Activated CD4-positive, alpha-beta T cell treated with anti-CD3 and anti-CD28 coated beads, Interleukin-2, amount 50 U/mL, for 4 hours (primary cell): ENCODE measurements around the gene SLC25A33.
A peak's percentile ranks its signal among the peaks of the same experiment; 100 is the strongest.

Source experiments
- DNase-seq, 2 experiments: peaks; one replicate each; pipeline ENCODE4 v3.0.0-alpha.2; 2020

The SLC25A33 gene

DNA sequence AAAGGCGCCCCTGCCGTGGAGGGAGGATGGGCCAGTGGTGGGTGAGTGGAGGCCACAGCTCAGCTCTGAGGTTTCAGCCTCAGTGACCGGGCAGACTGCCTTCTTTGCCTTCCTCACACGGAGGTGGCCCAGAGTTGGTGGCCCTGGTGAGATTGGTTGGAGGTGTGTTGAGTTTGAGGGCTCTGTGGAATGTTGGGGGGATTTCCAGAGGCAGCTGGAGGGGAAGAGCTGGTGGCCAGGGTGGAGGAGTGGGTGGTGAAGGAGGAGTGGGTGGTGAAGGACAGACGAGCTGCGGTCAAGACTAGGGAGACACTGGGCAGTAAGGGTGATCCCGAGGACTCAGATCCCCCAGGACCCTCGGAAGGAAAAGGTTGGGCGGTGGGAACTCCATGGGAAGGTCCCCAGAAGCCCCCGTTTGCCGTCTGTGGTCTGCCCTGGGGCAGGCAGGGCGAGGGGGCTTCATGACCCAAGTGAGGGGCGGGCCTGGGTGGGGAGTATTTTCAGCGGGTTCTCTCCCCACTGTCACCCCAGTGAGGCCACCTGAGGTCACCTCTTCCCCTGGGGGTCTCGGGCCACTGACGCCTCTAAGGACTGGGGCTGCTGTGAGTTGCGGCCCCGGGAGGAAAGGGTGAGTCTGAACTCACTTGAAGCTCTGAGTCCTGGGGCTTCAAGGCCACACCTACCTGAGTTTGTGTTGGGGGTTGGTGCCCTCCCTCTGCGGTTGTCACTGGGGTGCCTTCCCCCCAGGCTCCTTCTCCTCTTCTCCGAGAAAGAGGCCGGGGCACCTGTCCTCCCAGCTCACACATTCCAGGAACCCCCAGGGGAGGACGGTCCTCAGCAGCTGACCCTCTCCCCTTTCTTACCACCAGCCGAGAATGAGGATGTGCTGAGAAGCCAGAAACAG lies 89.5 kb downstream of the SLC25A33 start:
- peak; percentile 53 to 56 for DNase-seq

DNA sequence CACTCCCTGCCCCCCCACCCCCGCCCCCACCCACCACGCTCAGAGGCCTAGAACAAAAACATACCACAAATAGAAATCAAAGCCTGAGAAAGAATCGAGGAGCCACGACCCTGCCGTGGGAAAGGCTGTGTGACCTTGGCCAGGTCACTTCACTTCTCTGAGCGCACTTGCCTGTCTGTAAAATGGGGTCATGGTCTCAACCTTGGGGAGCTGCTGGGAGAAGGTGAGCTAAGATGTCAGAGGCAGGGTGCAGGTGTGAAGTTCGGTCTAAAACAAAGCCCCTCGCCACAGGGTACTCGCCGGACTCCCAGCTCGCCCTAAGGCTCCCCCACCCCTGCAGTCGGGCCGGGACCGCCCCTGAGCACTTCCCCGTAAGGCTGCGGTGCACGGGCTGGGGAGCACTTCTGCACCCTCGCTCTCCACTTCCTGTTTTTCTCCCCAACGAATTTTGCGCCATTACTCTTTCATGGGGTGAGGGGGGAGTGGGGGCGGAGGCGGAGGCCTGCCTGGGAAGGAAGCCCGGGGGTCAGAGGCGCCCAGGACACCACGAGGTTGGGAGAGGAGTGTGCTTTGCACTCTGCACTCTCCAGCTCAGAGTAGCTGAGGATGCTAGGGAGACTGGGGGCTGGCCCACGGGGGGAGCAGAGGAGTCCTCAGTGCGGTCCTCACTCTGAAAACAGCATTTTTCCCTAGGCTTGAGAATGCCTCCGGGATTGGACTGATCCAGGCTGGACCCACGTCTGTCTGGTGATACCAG lies 90.4 kb downstream of the SLC25A33 start:
- peak; percentile 51 to 60 for DNase-seq

DNA sequence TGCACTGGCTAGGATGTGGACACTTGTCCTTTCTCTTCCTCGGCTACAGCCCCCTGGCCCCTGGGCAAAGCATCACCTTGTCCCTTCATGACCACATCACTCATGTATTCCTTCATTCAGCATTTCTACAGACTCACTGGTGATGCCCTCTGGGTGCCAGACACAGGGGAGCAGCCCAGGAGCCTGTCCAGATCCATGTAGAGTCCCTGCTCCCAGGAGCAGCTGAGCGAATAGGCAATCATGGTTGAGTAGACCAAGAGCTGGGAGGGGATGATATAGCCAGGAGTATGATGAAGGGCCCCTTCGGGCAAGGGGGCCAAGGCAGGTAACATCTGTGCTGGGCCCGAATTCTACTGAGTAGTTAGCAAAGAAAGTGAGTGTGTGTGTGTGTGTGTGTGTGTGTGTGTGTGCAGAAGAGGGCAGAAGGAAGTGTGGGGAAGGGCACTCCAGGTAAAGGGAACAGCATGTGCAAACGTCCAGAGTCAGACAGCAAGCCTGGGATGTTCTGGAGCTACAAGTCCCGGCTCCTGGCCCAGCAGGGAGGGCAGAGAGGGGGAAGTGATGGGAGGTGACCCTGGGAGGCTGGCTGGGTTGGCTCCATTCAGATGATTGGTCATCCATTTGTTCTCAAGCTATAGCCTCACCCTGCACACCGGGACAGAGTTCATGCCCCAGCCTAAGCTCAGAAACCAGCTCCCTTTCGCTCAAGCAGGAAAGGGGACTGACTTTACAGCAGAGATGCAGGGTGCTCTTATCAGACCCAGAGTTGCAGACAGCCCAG lies 91.3 kb downstream of the SLC25A33 start:
- no peak for DNase-seq

DNA sequence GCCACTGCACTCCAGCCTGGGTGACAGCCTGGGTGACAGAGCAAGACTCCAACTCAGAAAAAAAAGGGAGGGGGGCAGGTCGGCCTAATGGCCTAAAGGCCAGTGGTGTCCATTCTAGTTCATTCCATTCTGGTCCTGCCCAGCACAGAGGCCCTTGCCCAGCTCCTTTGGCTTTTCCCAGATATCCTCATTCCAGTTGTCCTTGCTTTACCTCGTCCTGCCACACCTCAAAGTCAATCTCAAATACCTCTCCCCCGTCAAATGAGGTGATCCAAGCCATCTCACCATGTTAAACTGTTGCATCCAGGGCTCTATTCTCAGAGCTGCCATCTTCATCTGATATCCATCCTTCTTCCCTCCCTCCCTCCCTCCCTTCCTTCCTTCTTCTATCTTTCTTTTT lies 92.3 kb downstream of the SLC25A33 start:
- no peak for DNase-seq

DNA sequence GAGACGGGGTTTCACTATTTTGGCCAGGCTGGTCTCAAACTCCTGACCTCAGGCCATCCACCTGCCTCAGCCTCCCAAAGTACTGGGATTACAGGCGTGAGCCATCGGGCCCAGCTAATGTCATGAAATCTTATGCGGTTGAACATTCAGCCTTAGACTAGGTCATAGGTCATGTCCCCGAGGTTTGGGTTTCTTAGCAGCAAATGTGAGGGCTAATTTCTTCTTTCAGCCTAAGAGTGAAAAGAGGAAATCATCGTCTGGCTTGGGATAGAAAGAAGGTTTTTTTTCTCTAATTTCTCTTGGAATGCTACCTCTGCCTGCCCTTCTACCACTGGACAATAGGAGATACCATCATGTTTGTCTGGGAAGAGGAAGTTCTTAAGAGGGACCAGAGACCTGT lies 94.2 kb downstream of the SLC25A33 start:
- DNase-seq = no peak

DNA sequence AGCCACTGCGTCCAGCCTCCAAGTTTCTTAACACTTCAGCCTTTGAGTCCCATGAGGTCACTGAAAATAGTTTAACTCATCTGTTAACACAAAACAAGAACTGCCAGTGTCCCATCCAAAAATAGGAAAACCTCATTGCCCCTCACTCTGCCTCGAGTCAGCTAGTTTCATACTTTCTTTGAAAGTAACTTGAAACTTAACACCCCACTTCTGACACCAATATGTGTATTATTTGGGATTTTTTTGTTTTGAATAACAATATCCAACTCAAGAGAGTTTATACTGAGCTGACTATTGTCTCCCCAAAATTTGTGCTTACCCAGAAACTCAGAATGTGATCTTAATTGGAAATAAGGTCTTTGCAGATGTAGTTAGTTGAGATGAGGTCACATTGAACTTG lies 95.3 kb downstream of the SLC25A33 start:
- no peak for DNase-seq
